HL-60 (cell line): ENCODE measurements around the gene NKD1.

ENCODE experiments used
- DNase-seq, 2 experiments: peaks; one replicate each; pipeline ENCODE4 v3.0.0-alpha.2; 2010 to 2020; ENCODE audit warnings: low read depth in 1 of 2, low spot score in 1 of 2
- H3K27ac ChIP-seq: fragments of 250-450 bp; sonication (Bioruptor Pico); replicated peaks from 2 replicates; pipeline ENCODE4 v1.5.1; 2020; ENCODE audit warnings: mild to moderate bottlenecking, moderate library complexity
- H3K27me3 ChIP-seq: fragments of 250-450 bp; sonication (Bioruptor Pico); 2 replicates; pipeline ENCODE4 v1.5.1; 2021; ENCODE audit warnings: mild to moderate bottlenecking, moderate library complexity; ENCODE audit not compliant: insufficient read depth, poor library complexity, severe bottlenecking
- H3K4me3 ChIP-seq: replicated peaks from 2 replicates; pipeline ENCODE4 v1.5.1; 2011; ENCODE audit warnings: mild to moderate bottlenecking, control low read depth, low read length; ENCODE audit not compliant: insufficient read depth
- CTCF ChIP-seq: IDR thresholded peaks from one replicate; pipeline ENCODE4 v1.5.1; 2011; ENCODE audit warnings: low read length, control low read depth, inconsistent platforms; ENCODE audit not compliant: insufficient read depth
- GABPA ChIP-seq: IDR thresholded peaks from 2 replicates; pipeline ENCODE4 v1.6.1; 2012; ENCODE audit warnings: low read depth
- POLR2AphosphoS5 ChIP-seq: IDR thresholded peaks from 2 replicates; pipeline ENCODE4 v1.6.1; 2012; ENCODE audit warnings: low read depth
- REST ChIP-seq: IDR thresholded peaks from 2 replicates; pipeline ENCODE4 v1.6.1; 2012; ENCODE audit warnings: low read depth; ENCODE audit not compliant: insufficient replicate concordance
- SPI1 ChIP-seq: IDR thresholded peaks from 2 replicates; pipeline ENCODE4 v1.6.1; 2012; ENCODE audit warnings: low read depth, mild to moderate bottlenecking, borderline replicate concordance

The NKD1 gene

GRCh38 chr16:50572700-50573099 lies 24.5 kb downstream of the NKD1 start:
- DNase-seq, result no peak
- no peak overlapping the region for H3K27ac ChIP-seq

GRCh38 chr16:50573279-50573678 lies 25.1 kb downstream of the NKD1 start:
- no peak for DNase-seq
- no peak for TF ChIP-seq POLR2AphosphoS5
- TF ChIP-seq CTCF, result no peak
- no peak for TF ChIP-seq SPI1
- TF ChIP-seq REST, result no peak
- TF ChIP-seq GABPA, result no peak
- H3K27me3 ChIP-seq, result no peaks in the 10 kb centered on the region
- no peak overlapping the region for H3K27ac ChIP-seq
- H3K4me3 ChIP-seq, result no peak overlapping the region

More at GRCh38 chr16:50572700-50573099, 24.5 kb downstream of the NKD1 start:
- Histone ChIP-seq H3K27me3 (no peaks in the 10 kb centered on the region), H3K4me3 (no peak overlapping the region)
- TF ChIP-seq GABPA (no peak), CTCF (no peak), POLR2AphosphoS5 (no peak), SPI1 (no peak), REST (no peak)

- Histone ChIP-seq H3K4me3 (no peak overlapping the region), H3K27ac (no peak overlapping the region), H3K27me3 (no peaks in the 10 kb centered on the region)
- DNase-seq, result no peak
- no peak for TF ChIP-seq POLR2AphosphoS5
- TF ChIP-seq SPI1, result no peak
- TF ChIP-seq CTCF, result no peak
- no peak for TF ChIP-seq REST
- TF ChIP-seq GABPA, result no peak
Observed at GRCh38 chr16:50573947-50574744, 25.9 kb downstream of the NKD1 start.
